Right lobe of liver (tissue), 6 donors: Measurements from ENCODE around the gene CCDC121. TPM values are rescaled to one million over a fixed set of nuclear protein-coding genes. Genes with fewer than 3 reads are reported as not detected.
"Not testable (repeated sequence)": the region's sequence is repeated elsewhere in the genome, so short reads cannot be mapped to it uniquely, and the experiment has no call there.

Experiments used
- ATAC-seq, 4 donors: fragments of 200-7000 bp; cut with Tn5 transposase; one replicate each; pipeline ENCODE4 v1.9.1; 2020; ENCODE audit warnings: mild to moderate bottlenecking in 4 of 4, moderate library complexity in 4 of 4
- DNase-seq, 3 donors: peaks; one replicate each; pipeline ENCODE4 v3.0.0-alpha.2; 2020
- H3K27ac ChIP-seq, 3 donors: fragments of 200-600 bp; one replicate each; pipeline ENCODE4 v1.8.0; 2022
- H3K27me3 ChIP-seq, 2 donors: fragments of 200-600 bp; one replicate each; pipeline ENCODE4 v1.8.0; 2022
- H3K36me3 ChIP-seq, 4 donors: fragments of 200-600 bp; sonication (generic) in 1 of 4; one replicate each; pipeline versions ENCODE4 v1.5.1 to v1.8.0; 2017 to 2022; ENCODE audit warnings: control low read depth in 1 of 4
- H3K4me1 ChIP-seq, 4 donors: fragments of 200-600 bp; sonication (generic) in 1 of 4; one replicate each; pipeline versions ENCODE4 v1.5.1 to v1.8.0; 2017 to 2022; ENCODE audit warnings: control low read depth in 1 of 4
- H3K4me3 ChIP-seq, 3 donors: fragments of 200-600 bp; one replicate each; pipeline ENCODE4 v1.8.0; 2022
- H3K9me3 ChIP-seq, 4 donors: fragments of 200-600 bp; sonication (generic) in 1 of 4; one replicate each; pipeline versions ENCODE4 v1.5.1 to v1.8.0; 2017 to 2022; ENCODE audit warnings: control low read depth in 1 of 4
- POLR2A ChIP-seq: fragments of 450-650 bp; IDR thresholded peaks from one replicate; pipeline ENCODE4 v1.6.1; 2017; ENCODE audit warnings: antibody characterized with exemption, mild to moderate bottlenecking
- WGBS: methylation state at CpG from one replicate; pipeline ENCODE4 v1.1.6; 2018; ENCODE audit warnings: low coverage, low lambda C conversion rate; ENCODE audit not compliant: insufficient coverage; ENCODE audit errors: missing lambda C conversion rate; 5-methylcytosine and 5-hydroxymethylcytosine counted together
- intact Hi-C, 2 donors: fragments of 100-400 bp; cut with DNase I; formaldehyde crosslinking; loops; one replicate each; pipeline versions ENCODE4 v1.11.2 to v1.14.1; 2022
- total RNA-seq, 6 experiments: library from RNA; depleted of rRNA in 2 of 6; stranded (reverse); fragments of >200 nt in 2 of 6; fragmentation: NEBNext Ultra II Directional in 3 of 6; extraction: Animal tissue kit (Norgen Biotek cat#: 25700) in 3 of 6; gene quantifications; one replicate each; pipeline versions ENCODE4 v1.1.0 to v1.2.4, GENCODE V29; 2016 to 2023
- TF ChIP-seq, protein P1 (sequence below), 4 donors: fragments of 200-600 bp in 3 of 4; fragments of 450-650 bp in 1 of 4; IDR thresholded peaks; one replicate each; pipeline versions ENCODE4 v1.5.1 to v1.8.0; 2016 to 2022; ENCODE audit warnings: antibody characterized with exemption in 4 of 4, mild to moderate bottlenecking in 2 of 4
- donor health status: DM: no; HTN: yes; CAD: no.
- donor health status: DM: no; HTN: no; CAD: no.
- donor health status: DM: no; HTN: no; CAD: no.
- donor health status: DM: no; HTN: yes; CAD: no.
- donor health status: DM: no; HTN: yes; CAD: no.

The CCDC121 gene
- total RNA-seq, 6 experiments from 2014 or later = 0.74 to 2.1 (median 1.5) TPM

DNA sequence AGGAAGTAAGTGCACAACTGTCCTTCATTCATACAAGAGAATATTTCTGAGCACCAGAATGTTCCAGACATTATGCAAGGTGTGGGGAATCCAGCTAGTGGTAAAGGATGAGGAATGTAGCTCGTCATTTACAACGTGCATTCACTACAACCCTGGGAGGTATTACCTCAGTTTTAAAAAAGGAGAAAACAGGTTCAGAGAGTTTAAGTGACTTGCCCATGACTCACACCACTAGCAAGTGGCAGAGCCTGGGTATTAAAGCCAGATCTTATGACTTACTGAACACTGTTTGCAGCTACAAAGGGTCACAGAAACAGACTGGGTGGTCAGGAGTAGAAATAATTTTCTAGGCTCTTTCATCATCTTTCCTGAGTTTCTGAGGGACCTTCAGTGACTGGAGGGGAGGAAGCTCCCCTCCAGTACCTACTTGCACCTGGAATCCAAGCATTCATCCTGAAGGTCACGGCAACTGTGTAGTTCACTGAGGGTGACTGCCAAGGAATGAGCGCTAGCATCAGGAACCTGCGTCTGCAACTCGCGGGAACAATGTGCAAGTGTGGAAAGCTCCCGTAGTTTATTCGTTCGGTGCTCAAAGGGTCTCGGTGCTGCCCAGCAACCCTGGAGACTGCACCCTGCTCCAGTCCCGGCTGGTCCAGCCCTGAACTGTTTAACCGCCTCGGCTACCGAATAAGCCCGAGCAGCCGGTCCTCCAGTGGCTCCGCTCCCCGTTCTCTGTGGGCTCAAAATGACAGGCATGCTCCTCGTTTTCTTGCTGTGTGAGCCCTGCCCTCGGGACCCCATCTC lies 647 bp downstream of the CCDC121 start:
- no peaks in the 10 kb centered on the region for H3K9me3 ChIP-seq
- no peaks in the 10 kb centered on the region for H3K27me3 ChIP-seq
- H3K4me3 ChIP-seq = peak overlapping the region; percentile 72 to 87 (median 77)
- H3K4me1 ChIP-seq = peaks cover 0 to 16% (median 2%) of the 10 kb centered on the region in 4 donors
- peaks cover 0 to 19% (median 2%) of the 10 kb centered on the region in 4 donors for H3K36me3 ChIP-seq
- ATAC-seq (peak; percentile 42 to 62 (median 60)), DNase-seq (no peak)
- 11% methylated on average over 9 of the region's 21 CpGs for WGBS
- TF ChIP-seq POLR2A = no peak
- TF ChIP-seq, protein P1, sequence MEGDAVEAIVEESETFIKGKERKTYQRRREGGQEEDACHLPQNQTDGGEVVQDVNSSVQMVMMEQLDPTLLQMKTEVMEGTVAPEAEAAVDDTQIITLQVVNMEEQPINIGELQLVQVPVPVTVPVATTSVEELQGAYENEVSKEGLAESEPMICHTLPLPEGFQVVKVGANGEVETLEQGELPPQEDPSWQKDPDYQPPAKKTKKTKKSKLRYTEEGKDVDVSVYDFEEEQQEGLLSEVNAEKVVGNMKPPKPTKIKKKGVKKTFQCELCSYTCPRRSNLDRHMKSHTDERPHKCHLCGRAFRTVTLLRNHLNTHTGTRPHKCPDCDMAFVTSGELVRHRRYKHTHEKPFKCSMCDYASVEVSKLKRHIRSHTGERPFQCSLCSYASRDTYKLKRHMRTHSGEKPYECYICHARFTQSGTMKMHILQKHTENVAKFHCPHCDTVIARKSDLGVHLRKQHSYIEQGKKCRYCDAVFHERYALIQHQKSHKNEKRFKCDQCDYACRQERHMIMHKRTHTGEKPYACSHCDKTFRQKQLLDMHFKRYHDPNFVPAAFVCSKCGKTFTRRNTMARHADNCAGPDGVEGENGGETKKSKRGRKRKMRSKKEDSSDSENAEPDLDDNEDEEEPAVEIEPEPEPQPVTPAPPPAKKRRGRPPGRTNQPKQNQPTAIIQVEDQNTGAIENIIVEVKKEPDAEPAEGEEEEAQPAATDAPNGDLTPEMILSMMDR (IDR thresholded peaks at IDR 0.05) = no peak
- intact Hi-C loops = no loop called here
- H3K27ac ChIP-seq = peak overlapping the region; percentile 78 to 84 (median 81)

DNA sequence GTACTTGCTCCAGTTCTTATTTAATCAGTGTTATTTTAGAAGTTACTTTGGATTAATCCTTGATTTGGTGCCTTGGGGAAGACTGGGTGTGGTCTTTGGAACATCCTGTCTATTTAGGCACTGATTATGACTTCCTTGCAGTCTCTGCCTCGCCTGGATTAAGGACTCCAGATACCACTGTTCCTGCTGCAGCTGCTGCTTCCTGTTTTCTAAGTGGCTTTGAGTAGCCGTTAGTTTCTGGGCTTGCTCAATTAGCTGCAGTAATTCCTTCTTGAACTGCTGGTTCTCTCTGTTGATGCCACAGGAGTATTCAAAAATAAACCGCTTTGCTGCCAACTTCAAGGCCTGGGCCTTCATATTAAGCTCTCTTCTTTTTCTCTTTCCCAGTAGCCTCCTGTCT lies 1.9 kb downstream of the CCDC121 start:
- H3K4me3 ChIP-seq, H3K9me3 ChIP-seq, intact Hi-C loops, DNase-seq, H3K27me3 ChIP-seq: not testable (repeated sequence)
- peak in 1 of 4 donors; percentile 35 for ATAC-seq
- WGBS = 52% methylated on average over 3 of the region's 3 CpGs
- Histone ChIP-seq H3K36me3 (peaks cover 0 to 24% (median 6%) of the 10 kb centered on the region in 4 donors), H3K27ac (peak overlapping the region in 1 of 3 donors; percentile 19), H3K4me1 (peaks cover 0 to 16% (median 2%) of the 10 kb centered on the region in 4 donors)

DNA sequence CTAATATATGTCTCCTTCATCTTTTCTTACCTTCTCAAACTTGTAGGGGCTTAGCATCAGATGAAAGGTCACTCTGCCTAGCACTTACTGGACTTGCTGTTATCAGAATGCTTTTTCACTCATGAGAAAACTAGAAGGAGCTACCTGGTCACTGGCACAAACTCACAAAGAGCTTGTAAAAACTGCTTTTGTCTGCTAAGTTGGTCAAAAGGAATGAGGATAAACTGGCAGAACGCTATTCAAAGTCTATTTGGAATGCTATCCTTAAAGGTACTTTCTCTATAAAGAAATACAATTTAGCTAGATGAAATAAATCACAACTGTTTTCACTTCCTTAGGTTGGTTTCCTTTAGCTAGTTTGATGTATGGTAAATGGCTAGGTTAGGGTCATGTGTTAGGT lies 2.5 kb downstream of the CCDC121 start:
- DNase-seq, H3K27ac ChIP-seq, H3K27me3 ChIP-seq, H3K9me3 ChIP-seq, ATAC-seq, intact Hi-C loops, H3K4me3 ChIP-seq: not testable (repeated sequence)
- WGBS = 85% methylated on average over 1 of the region's 1 CpG
- Histone ChIP-seq H3K36me3 (peaks cover 0 to 26% (median 6%) of the 10 kb centered on the region in 4 donors), H3K4me1 (peaks cover 0 to 16% (median 2%) of the 10 kb centered on the region in 4 donors)

DNA sequence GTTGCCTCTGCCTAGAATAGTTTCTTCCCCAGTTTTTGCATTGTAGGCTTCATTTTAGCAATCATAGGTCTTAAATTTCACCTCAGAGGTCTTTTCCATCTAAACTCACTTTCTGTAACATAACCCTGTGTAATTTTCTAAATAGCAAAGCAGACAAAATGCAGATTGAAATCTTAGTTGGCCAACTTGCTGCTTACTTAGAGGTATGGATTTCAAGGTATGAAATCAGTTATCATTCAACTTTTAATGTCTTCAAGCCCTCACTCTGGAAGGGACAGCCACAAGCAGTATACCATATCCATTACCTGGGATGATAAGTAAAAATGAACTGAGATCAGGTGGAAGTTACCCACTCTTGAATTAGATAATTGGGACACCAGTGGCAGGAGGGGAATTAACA lies 3.9 kb downstream of the CCDC121 start:
- H3K4me3 ChIP-seq = no peak overlapping the region
- DNase-seq (no peak), ATAC-seq (no peak)
- H3K9me3 ChIP-seq = no peaks in the 10 kb centered on the region
- H3K4me1 ChIP-seq = peaks cover 0 to 13% (median 2%) of the 10 kb centered on the region in 4 donors
- no peak for TF ChIP-seq POLR2A
- TF ChIP-seq, protein P1 (IDR thresholded peaks at IDR 0.05) = no peak
- intact Hi-C loops = no loop called here
- H3K27ac ChIP-seq = no peak overlapping the region
- H3K27me3 ChIP-seq = no peaks in the 10 kb centered on the region
- peaks cover 0 to 38% (median 12%) of the 10 kb centered on the region in 4 donors for H3K36me3 ChIP-seq

DNA sequence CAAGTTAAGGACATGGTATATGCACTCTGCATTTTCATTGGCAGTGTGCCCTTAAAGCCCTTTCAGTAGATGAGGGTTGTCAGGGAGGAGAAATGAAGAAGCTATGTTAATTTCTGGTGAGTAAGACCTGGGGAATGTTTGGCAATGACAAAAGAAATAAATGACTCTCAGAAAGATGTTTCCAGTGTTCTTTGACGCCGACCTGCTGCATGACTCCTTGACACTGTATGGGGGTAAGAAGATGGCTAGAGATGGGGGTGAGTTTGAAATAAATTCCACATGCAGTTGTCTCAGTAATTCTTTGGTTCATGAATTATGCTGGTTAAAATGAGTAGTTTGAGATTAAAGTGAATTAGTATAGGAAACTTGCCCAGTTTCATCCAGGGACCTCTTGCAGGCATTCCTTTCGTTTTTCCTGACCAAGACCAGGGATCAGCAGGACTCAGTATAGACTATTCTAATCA lies 5.9 kb downstream of the CCDC121 start:
- no peaks in the 10 kb centered on the region for H3K27me3 ChIP-seq
- ATAC-seq (no peak), DNase-seq (no peak)
- intact Hi-C loops = no loop called here
- H3K36me3 ChIP-seq = peaks cover 0 to 54% (median 16%) of the 10 kb centered on the region in 4 donors
- TF ChIP-seq POLR2A = no peak
- TF ChIP-seq, protein P1 (IDR thresholded peaks at IDR 0.05) = no peak
- no peaks in the 10 kb centered on the region for H3K9me3 ChIP-seq
- H3K4me1 ChIP-seq = peaks cover 0 to 4% (median 0%) of the 10 kb centered on the region in 4 donors
- 88% methylated on average over 3 of the region's 3 CpGs for WGBS
- H3K27ac ChIP-seq = no peak overlapping the region
- no peak overlapping the region for H3K4me3 ChIP-seq
